IMR-90 (cell line): ENCODE data around the gene PSD2.

Experiments
- BHLHE40 ChIP-seq: fragments of 150-350 bp; IDR thresholded peaks from 2 replicates; pipeline ENCODE4 v1.6.1; 2016; ENCODE audit warnings: mild to moderate bottlenecking, low read depth, low read length
- CEBPB ChIP-seq: IDR thresholded peaks from 2 replicates; pipeline ENCODE4 v1.6.1; 2012; ENCODE audit warnings: low read depth, low read length, improper control_type of control experiment
- CHD1 ChIP-seq: IDR thresholded peaks from 2 replicates; pipeline ENCODE4 v1.6.1; 2012; ENCODE audit warnings: low read depth, low read length, improper control_type of control experiment
- CTCF ChIP-seq: conservative IDR thresholded peaks from 2 replicates; pipeline ENCODE4 v1.5.1; 2012; ENCODE audit warnings: mild to moderate bottlenecking, low read depth, low read length, improper control_type of control experiment
- FOS ChIP-seq: fragments of 150-350 bp; IDR thresholded peaks from 2 replicates; pipeline ENCODE4 v1.6.1; 2016; ENCODE audit warnings: low read depth, low read length
- MAFK ChIP-seq: IDR thresholded peaks from 2 replicates; pipeline ENCODE4 v1.6.1; 2012; ENCODE audit warnings: low read depth, low read length, improper control_type of control experiment
- MAZ ChIP-seq: IDR thresholded peaks from 2 replicates; pipeline ENCODE4 v1.6.1; 2012; ENCODE audit warnings: low read depth, mild to moderate bottlenecking, low read length, improper control_type of control experiment, moderate library complexity, borderline replicate concordance
- MXI1 ChIP-seq: IDR thresholded peaks from 2 replicates; pipeline ENCODE4 v1.6.1; 2012; ENCODE audit warnings: low read depth, mild to moderate bottlenecking, low read length, moderate library complexity, borderline replicate concordance
- NFE2L2 ChIP-seq: fragments of 150-350 bp; IDR thresholded peaks from 2 replicates; pipeline ENCODE4 v1.6.1; 2016; ENCODE audit warnings: low read depth, mild to moderate bottlenecking, low read length
- POLR2A ChIP-seq: IDR thresholded peaks from 2 replicates; pipeline ENCODE4 v1.6.1; 2012; ENCODE audit warnings: mild to moderate bottlenecking, low read depth, low read length
- RAD21 ChIP-seq: IDR thresholded peaks from 2 replicates; pipeline ENCODE4 v1.6.1; 2012; ENCODE audit warnings: low read length, improper control_type of control experiment
- RFX5 ChIP-seq: IDR thresholded peaks from 2 replicates; pipeline ENCODE4 v1.8.0; 2012; ENCODE audit warnings: low read depth, mild to moderate bottlenecking, low read length, moderate library complexity
- SMC3 ChIP-seq: fragments of 150-350 bp; IDR thresholded peaks from 2 replicates; pipeline ENCODE4 v1.6.1; 2016; ENCODE audit warnings: low read depth, mild to moderate bottlenecking, antibody characterized with exemption, low read length, moderate library complexity
- USF2 ChIP-seq: fragments of 150-350 bp; IDR thresholded peaks from 2 replicates; pipeline ENCODE4 v1.6.1; 2017; ENCODE audit warnings: mild to moderate bottlenecking, antibody characterized with exemption, low read length, low read depth

GRCh38 chr5:139836469-139837208 is 41.0 kb downstream of the PSD2 start:
- no peak for TF ChIP-seq CTCF
- TF ChIP-seq POLR2A, result no peak
- no peak for TF ChIP-seq SMC3
- no peak for TF ChIP-seq RAD21
- TF ChIP-seq FOS, result no peak
- no peak for TF ChIP-seq NFE2L2
- no peak for TF ChIP-seq MAFK
- no peak for TF ChIP-seq USF2
- no peak for TF ChIP-seq RFX5
- no peak for TF ChIP-seq MAZ
- no peak for TF ChIP-seq CHD1
- no peak for TF ChIP-seq MXI1
- TF ChIP-seq CEBPB, result no peak
- no peak for TF ChIP-seq BHLHE40
